Measurements from ENCODE around the gene PER3. TPM values are rescaled to one million over a fixed set of nuclear protein-coding genes. Genes with fewer than 3 reads are reported as not detected.

PER3 gene
- total RNA-seq, result 31.5 TPM

DNA sequence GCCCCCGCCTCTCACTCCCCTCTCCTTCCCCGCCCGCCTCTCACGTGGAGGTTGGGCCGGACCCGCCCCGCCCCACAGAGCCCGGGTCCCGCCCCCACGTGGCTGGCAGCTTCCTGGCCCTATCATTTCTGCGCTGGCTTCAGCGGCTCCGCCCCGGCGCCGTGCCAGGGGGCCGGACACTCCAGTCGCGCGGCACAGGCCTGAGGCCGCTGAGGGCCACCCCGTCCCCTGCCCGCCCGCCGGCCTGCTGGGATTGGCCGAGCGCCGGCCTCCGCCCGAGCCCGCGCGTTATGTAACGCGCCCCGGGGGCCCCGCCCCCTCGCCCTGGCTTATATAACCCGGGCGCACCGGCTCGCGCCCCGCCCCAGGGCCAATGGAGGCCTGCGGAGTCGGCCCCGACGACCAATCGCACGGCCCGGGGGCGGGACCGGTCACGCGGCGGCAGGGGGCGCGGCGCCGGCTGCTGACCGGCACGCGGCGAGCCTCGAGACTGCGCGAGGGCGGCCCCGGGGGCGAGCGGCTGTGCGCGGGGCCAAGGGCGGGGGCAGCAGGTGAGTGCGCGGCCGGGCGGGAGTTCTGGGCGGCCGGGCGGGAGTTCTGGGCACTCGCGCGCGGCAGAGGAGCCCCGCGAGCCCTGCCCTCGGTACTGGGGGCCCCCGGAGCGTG lies at the start of gene PER3:
PER3 (plus strand) TSS at position 466 of the 666 bp plus-strand sequence. CDS start 587 bp downstream, outside the sequence.
- peak; percentile 98 for DNase-seq (ENCODE audit: low spot score)

GRCh38 chr1:7738044-7738443 lies 46.0 kb upstream of the PER3 start:
- DNase-seq (ENCODE audit: low spot score), result no peak

- no peak for DNase-seq (ENCODE audit: low spot score)
These were observed 40.7 kb upstream of the PER3 start for GRCh38 chr1:7743346-7743745.

DNA sequence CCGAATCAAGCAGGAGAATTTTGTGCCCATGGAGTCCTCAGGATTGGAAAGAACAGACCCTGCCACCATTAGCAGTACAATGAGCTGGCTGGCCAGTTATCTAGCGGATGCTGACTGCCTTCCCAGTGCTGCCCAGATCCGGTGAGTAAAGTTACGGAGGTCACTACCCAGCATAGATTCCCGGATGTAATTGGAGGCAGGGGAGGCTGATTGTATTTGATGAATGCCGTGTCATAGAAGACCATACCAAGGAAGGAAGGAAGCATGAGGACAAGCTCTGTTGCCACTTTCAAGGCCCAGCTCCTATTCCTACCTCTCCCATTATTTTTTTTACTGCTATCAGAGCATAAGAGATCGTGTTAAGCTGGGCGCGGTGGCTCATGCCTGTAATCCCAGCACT lies 39.2 kb upstream of the PER3 start:
- no peak for DNase-seq (ENCODE audit: low spot score)

DNA sequence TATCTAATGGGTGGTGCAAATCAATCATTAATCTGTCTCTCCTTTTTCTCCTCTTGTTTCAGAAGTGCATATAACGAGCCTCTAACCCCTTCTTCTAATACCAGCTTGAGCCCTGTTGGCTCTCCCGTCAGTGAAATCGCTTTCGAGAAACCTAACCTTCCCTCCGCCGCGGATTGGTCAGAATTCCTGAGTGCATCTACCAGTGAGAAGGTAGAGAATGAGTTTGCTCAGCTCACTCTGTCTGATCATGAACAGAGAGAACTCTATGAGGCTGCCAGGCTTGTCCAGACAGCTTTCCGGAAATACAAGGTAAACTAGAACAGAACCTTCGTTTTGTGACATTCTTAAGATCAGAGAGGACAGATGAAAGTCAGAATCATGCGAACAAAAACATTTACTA lies 38.3 kb upstream of the PER3 start:
- DNase-seq (ENCODE audit: low spot score), result peak; percentile 29

DNA sequence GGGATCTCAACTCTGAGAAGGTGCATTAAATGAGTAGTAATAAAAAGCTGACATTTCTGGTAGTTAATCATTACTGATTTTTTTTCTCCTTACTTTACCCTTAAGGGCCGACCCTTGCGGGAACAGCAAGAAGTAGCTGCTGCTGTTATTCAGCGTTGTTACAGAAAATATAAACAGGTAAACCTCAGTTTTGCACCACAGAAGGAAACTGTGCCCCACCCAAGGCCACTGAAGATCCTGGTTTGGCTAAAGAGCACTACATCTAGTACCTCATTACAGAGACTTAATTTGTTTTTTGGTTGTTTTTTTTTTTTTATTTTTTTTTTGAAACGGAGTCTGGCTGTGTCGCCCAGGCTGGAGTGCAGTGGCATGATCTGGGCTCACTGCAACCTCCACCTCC lies 36.5 kb upstream of the PER3 start:
- no peak for DNase-seq (ENCODE audit: low spot score)

DNA sequence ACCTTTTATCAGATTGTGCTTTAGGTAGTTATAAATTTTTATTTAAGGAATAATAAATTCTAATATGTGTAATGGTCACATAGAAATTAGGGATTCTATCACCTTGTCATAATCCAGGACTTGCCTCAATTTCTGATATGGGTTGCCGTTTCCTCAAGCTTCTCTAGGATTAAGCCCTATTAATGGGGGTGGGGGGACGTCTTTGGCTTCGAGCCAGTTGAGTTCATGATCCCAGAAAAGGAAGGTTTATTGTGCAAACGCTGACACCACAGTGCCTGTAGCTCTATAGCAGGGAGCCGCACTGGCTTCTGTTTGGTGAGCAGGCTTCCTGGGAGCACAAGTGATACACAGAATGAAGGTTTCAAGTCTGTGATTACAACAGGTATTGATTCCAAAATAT lies 35.0 kb upstream of the PER3 start:
- no peak for DNase-seq (ENCODE audit: low spot score)

- no peak for DNase-seq (ENCODE audit: low spot score)
These were observed 32.9 kb upstream of the PER3 start for GRCh38 chr1:7751174-7751573.

GRCh38 chr1:7752512-7753417 lies 31.3 kb upstream of the PER3 start:
- DNase-seq (ENCODE audit: low spot score), result peak; percentile 77

GRCh38 chr1:7753641-7754040 lies 30.4 kb upstream of the PER3 start:
- no peak for DNase-seq (ENCODE audit: low spot score)

- DNase-seq (ENCODE audit: low spot score), result no peak
These were observed 29.9 kb upstream of the PER3 start for GRCh38 chr1:7754234-7754633.

DNA sequence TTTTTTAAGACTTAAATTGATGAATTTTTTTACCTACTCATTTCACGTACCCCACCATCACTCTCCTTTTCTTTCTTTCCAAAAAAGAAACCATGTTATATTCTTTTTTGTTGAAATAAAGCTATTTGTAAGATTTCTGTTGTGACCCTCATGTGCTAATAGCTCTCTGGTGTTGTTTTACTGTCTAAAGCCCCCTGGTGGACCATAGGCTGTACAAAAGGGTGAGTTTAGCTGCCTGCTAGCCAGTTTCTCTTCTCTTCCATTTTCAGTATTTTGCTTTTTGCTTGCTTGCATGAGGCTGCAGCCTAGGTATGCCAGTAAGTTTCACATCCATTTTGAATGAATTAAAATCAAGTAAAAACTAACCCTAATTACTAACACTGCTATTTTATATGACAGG lies 28.6 kb upstream of the PER3 start:
- no peak for DNase-seq (ENCODE audit: low spot score)

- DNase-seq (ENCODE audit: low spot score), result no peak
These were observed 23.8 kb upstream of the PER3 start for GRCh38 chr1:7760245-7760644.

- DNase-seq (ENCODE audit: low spot score), result no peak
These were observed 23.0 kb upstream of the PER3 start for GRCh38 chr1:7761103-7761502.

DNA sequence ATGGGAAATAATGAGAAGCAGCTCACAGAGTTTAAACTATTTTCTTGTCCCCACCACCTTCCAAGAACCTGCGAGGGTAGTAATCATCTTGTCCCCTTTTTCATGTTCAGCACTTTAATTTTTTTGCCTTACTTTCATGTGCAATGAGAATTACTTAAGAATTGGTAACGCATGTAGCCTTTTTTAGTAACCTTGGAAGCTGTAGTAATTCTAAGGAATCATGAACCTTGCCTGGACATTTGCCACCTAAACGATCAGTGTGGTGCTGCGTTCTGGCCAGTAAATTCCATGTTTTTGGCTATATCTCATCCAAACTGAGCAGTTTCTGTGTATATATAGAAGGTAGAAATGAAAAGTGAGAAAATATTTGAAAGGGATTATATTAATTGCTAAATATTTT lies 16.9 kb upstream of the PER3 start:
- no peak for DNase-seq (ENCODE audit: low spot score)

GRCh38 chr1:7768583-7768982 lies 15.5 kb upstream of the PER3 start:
- no peak for DNase-seq (ENCODE audit: low spot score)

DNA sequence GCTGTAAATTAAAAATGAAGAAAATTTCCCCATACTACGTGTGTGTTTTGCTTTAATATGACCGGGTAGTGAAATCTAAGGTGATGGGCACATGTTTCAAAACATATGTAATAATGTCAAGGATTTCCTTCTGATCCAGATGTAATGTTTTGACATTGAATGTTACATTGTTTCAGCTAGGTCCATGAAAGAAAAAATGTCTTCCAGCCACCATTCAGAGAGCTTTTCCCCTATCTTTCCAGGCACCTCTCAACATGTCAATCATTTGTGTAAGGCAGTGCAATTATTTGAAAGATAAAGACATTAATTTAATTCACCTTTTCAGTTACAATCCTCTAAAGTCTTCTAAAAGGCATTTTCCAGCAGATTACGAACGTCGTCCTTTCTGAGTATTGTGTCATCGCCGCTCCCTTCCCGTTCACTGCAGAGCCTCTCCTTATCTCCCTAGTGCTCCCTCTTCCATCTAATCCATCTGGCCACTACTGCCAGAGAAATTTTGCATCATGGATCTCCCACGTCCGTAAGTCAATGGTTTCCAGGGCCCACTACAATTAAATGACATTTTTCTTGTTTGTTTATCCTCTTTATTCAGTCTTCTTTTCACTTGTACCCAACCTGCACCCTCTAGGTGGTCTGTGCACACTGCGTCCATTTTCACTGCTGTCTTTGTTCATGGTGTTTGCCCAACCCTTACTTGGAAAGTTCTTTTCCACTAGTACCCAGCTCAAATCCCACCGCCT lies 14.2 kb upstream of the PER3 start:
- DNase-seq (ENCODE audit: low spot score), result no peak

GRCh38 chr1:7770669-7770996 lies 13.5 kb upstream of the PER3 start:
- DNase-seq (ENCODE audit: low spot score), result no peak

DNA sequence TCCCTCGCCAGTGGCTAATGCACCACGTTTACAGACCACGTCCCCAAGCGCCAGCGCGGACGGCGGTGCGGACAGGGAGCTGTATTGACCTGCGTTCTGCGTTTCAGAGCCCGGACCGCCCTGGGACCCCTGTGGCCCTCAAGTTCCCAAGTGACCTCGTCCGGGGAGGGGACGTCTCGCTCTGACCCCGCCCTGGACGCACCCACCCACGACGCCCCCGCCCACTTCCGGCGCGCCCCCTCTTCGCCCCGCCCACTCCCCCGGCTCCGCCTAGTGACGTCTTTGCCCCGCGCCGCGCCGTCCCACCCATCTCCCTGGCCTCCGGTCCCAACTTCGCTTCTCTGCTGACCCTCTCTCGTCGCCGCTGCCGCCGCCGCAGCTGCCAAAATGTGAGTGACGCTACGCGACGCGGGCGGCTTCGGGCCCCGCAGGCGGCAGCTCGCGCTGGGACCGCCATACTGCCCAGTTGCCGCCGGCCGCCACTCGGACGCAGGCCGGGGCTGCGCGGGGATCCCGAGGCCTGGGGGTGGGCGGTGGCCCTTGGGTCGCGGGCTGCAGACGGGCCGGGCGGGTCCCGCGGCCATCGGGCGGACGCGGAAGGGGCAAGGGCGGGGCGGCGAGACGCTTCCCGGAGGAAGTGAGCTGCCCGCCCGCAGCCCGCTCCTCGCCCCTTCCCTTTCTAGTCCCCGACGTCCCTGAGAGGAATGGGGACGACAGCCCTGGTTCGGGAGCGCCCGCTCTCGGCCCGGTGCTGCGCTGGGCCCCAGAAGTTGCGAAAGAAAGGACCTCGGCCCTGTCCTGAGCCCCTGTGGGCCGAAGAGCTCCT lies 12.9 kb upstream of the PER3 start, which contains the start of gene VAMP3:
VAMP3 (plus strand) TSS at position 300 of the 826 bp plus-strand sequence; CDS start at position 388, 88 bp downstream.
- DNase-seq (ENCODE audit: low spot score), result peak; percentile 91

DNA sequence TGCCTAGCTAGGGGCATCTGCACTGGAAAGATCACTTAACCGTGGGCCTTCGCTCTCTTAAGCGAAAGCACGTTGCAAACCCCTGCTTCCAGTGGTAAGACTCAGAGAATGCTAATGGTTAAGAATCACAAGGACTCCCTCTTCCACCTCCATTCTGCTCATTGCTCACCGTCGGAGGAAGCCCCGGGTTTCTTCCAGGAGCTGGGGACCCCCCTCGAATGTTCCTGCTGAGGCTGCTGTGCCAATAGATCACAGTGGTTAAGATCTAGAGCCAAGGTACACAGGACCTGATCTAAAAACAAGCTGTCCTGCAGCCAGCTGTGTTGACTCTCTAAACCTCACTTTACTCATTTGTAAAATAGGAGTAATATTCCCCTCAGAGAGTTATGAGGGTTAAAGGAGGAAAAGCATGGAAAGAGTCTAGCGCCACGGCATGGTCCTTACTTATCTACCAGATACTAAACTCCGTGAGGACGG lies 12.2 kb upstream of the PER3 start:
- DNase-seq (ENCODE audit: low spot score), result no peak

DNA sequence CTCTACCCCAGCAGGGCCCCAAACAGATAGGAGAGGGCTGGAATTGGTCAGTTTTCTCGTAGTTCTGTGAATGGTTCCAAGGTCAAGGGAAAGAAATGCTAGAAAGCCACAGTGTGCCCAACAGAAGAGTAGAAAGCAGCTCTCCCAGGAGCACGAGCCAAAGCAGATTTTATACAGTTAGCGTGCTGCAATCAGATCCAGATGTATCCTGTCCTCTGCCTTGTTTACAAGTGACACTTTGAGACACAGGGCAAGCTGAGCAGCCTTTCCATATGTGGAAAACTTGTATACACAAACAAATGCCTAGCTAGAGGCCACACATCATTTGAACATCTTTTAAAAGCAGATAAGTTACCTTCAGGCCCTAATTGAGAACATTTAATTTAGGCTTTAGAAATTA lies 6.5 kb upstream of the PER3 start:
- DNase-seq (ENCODE audit: low spot score), result no peak

All from mucosa of gallbladder (tissue), 1 donor.